ENCODE data around the gene SHANK2.
A peak's percentile ranks its signal among the peaks of the same experiment; 100 is the strongest.

Gene SHANK2

GRCh38 chr11:71249301-71249700, 3.1 kb downstream of the SHANK2 start:
- Mint-ChIP-seq H3K4me3 (peak overlapping the region; percentile 22 to 83 (median 30)), H3K27ac (peak overlapping the region in 1 of 3 experiments; percentile 60), H3K4me1 (peaks cover 26% of the 10 kb centered on the region), H3K9me3 (no peaks in the 10 kb centered on the region), H3K27me3 (ENCODE audit: low read depth) (peaks cover 77% of the 10 kb centered on the region), H3K36me3 (ENCODE audit: low read depth) (peaks cover 3% of the 10 kb centered on the region)
- TF ChIP-seq, protein P1, sequence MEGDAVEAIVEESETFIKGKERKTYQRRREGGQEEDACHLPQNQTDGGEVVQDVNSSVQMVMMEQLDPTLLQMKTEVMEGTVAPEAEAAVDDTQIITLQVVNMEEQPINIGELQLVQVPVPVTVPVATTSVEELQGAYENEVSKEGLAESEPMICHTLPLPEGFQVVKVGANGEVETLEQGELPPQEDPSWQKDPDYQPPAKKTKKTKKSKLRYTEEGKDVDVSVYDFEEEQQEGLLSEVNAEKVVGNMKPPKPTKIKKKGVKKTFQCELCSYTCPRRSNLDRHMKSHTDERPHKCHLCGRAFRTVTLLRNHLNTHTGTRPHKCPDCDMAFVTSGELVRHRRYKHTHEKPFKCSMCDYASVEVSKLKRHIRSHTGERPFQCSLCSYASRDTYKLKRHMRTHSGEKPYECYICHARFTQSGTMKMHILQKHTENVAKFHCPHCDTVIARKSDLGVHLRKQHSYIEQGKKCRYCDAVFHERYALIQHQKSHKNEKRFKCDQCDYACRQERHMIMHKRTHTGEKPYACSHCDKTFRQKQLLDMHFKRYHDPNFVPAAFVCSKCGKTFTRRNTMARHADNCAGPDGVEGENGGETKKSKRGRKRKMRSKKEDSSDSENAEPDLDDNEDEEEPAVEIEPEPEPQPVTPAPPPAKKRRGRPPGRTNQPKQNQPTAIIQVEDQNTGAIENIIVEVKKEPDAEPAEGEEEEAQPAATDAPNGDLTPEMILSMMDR (IDR thresholded peaks at IDR 0.05; ENCODE audit: unreplicated experiment in 3 of 3) = no peak

GRCh38 chr11:71248656-71249055, 3.7 kb downstream of the SHANK2 start:
- Mint-ChIP-seq H3K4me1 (peaks cover 26% of the 10 kb centered on the region), H3K9me3 (no peaks in the 10 kb centered on the region), H3K27me3 (ENCODE audit: low read depth) (peaks cover 76% of the 10 kb centered on the region), H3K27ac (peak overlapping the region in 1 of 3 experiments; percentile 60), H3K4me3 (peak overlapping the region; percentile 22 to 57 (median 42)), H3K36me3 (ENCODE audit: low read depth) (peaks cover 3% of the 10 kb centered on the region)
- TF ChIP-seq, protein P1 (IDR thresholded peaks at IDR 0.05; ENCODE audit: unreplicated experiment in 3 of 3) = no peak

DNA sequence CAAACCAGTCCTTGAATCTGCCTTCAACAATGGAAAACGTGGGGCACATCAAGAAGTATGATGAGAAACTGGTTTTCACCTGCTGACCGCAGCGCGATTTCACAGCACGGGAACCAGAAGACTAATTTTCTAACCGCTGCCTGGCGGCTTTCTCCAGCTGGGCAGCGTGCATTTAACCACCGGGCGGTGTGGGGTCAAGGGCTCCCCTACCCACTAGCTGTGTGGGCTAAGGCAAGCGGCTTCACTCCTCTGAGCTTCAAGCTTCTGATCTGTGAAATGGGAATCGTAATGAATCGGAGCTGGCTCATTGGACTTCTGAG, 4.2 kb downstream of the SHANK2 start:
- Mint-ChIP-seq H3K27ac (no peak overlapping the region), H3K36me3 (ENCODE audit: low read depth) (peaks cover 3% of the 10 kb centered on the region), H3K4me3 (peak overlapping the region in 1 of 3 experiments; percentile 47), H3K4me1 (peaks cover 21% of the 10 kb centered on the region), H3K27me3 (ENCODE audit: low read depth) (peaks cover 72% of the 10 kb centered on the region), H3K9me3 (no peaks in the 10 kb centered on the region)
- TF ChIP-seq, protein P1 (IDR thresholded peaks at IDR 0.05; ENCODE audit: unreplicated experiment in 3 of 3) = no peak

DNA sequence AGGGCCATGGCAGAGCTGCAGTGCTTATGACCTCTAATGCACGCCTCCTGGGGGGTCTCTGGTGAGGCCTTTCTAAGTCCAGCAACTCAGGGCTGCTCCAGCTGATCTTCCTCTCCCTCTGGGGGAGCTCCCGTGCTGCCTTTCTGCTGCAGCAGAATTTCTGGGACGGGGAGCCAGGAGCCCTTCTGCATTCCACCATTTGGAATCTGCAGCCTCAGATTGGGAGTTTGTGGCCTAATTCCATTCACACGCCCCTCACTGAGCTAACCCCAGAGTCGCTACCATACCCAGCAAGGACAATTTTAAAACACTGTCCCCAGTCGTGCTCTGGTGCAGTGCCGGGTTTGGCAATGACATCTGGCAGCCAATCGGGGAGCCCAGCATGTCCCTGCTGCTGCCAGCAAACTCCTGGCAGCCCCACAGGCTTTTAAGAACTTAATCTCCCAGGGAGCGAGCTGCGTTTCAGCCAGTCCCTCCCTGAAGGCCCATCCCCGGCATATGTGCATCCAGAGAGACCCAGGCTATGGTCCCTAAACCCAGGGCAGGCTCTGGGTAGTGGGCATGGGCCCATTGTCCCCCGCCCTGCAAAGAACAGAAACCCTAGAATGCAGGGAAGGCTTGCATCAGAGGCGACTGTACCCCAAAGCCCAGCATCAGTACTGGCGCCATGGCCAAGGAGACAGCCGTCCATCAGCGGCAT, 4.7 kb downstream of the SHANK2 start:
- Mint-ChIP-seq H3K36me3 (ENCODE audit: low read depth) (peaks cover 3% of the 10 kb centered on the region), H3K27ac (no peak overlapping the region), H3K4me1 (peaks cover 24% of the 10 kb centered on the region), H3K9me3 (no peaks in the 10 kb centered on the region), H3K4me3 (no peak overlapping the region), H3K27me3 (ENCODE audit: low read depth) (peaks cover 67% of the 10 kb centered on the region)
- TF ChIP-seq, protein P1 (IDR thresholded peaks at IDR 0.05; ENCODE audit: unreplicated experiment in 3 of 3) = no peak

DNA sequence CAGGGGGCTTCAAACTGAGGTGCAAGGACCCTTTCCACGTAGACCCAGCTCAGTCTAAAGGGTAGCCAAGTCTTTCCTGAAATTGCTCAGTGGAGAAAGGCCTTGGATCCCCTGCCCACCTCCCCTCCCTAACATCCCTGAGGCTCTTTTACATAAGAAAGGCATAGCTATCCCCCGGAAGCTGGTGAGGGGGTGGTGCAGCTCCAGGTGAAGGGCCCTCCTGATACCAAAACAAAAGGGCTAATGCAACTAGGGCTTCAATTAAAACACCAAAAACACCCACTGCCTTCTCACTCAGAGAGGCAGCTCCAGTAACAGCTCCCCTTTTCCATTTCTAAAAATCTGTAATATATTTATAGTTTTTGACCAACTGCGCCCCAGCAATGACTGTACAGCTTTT, 5.8 kb downstream of the SHANK2 start:
- Mint-ChIP-seq H3K4me1 (peaks cover 29% of the 10 kb centered on the region), H3K9me3 (no peaks in the 10 kb centered on the region), H3K4me3 (no peak overlapping the region), H3K27me3 (ENCODE audit: low read depth) (peaks cover 67% of the 10 kb centered on the region), H3K27ac (no peak overlapping the region), H3K36me3 (ENCODE audit: low read depth) (peaks cover 3% of the 10 kb centered on the region)
- TF ChIP-seq, protein P1 (IDR thresholded peaks at IDR 0.05; ENCODE audit: unreplicated experiment in 3 of 3) = no peak

Data from nephron (organoid).